ENCODE results near the gene ADPRHL1.

The ADPRHL1 gene

GRCh38 chr13:113443991-113444390 is 9.3 kb downstream of the ADPRHL1 start:
- no peak overlapping the region for H3K23ac ChIP-seq (ENCODE audit: low read length)
- no peak overlapping the region for H4K8ac ChIP-seq (ENCODE audit: low read depth, low read length)
- H3K36me3 ChIP-seq (ENCODE audit: control insufficient read depth in 1 of 2, insufficient read depth in 2 of 2, low read length in 2 of 2), result peaks cover 15 to 29% of the 10 kb centered on the region in 2 experiments
- no peak for DNase-seq
- H2BK120ac ChIP-seq (ENCODE audit: insufficient read depth, low read length, poor library complexity), result no peak overlapping the region
- no peaks in the 10 kb centered on the region for H3K4me1 ChIP-seq (ENCODE audit: control insufficient read depth in 1 of 2, insufficient read depth in 2 of 2, low read length in 2 of 2)
- H2BK12ac ChIP-seq (ENCODE audit: low read length), result no peak overlapping the region
- H3K4me2 ChIP-seq (ENCODE audit: low read length), result no peak overlapping the region
- no peak overlapping the region for H2AFZ ChIP-seq (ENCODE audit: insufficient read depth, low read length, poor library complexity)
- H2BK5ac ChIP-seq (ENCODE audit: low read depth, low read length, poor library complexity), result no peak overlapping the region
- no peak overlapping the region for H3K18ac ChIP-seq (ENCODE audit: low read length)
- H3K27ac ChIP-seq (ENCODE audit: low read depth, low read length), result no peak overlapping the region
- no CpG with 5 or more reads among the region's 15 CpGs for WGBS (ENCODE audit: extremely low coverage, insufficient coverage, insufficient read length)
- H3K14ac ChIP-seq (ENCODE audit: low read length), result no peak overlapping the region
- H3K4me3 ChIP-seq (ENCODE audit: low read depth, low read length), result no peak overlapping the region
- H4K12ac ChIP-seq (ENCODE audit: low read depth, low read length), result no peak overlapping the region
- H3K27me3 ChIP-seq (ENCODE audit: insufficient read depth, low read length), result no peaks in the 10 kb centered on the region
- H3K9me3 ChIP-seq (ENCODE audit: insufficient read depth, low read depth, low read length), result peaks cover 14% of the 10 kb centered on the region
- H3K9ac ChIP-seq (ENCODE audit: low read length), result no peak overlapping the region
- H3K79me2 ChIP-seq (ENCODE audit: control insufficient read depth, insufficient read depth, low read length, poor library complexity), result no peaks in the 10 kb centered on the region
- H3K79me1 ChIP-seq (ENCODE audit: low read length), result no peaks in the 10 kb centered on the region
- H2AK5ac ChIP-seq (ENCODE audit: low read length), result no peak overlapping the region
- H3K4ac ChIP-seq (ENCODE audit: low read depth, low read length), result no peak overlapping the region
- no peak overlapping the region for H4K91ac ChIP-seq (ENCODE audit: low read depth, low read length)

- Histone ChIP-seq H4K8ac (ENCODE audit: low read depth, low read length) (no peak overlapping the region), H3K4ac (ENCODE audit: low read depth, low read length) (no peak overlapping the region), H2AK5ac (ENCODE audit: low read length) (no peak overlapping the region), H3K9ac (ENCODE audit: low read length) (no peak overlapping the region), H4K91ac (ENCODE audit: low read depth, low read length) (no peak overlapping the region), H3K27ac (ENCODE audit: low read depth, low read length) (no peak overlapping the region), H3K23ac (ENCODE audit: low read length) (no peak overlapping the region), H3K79me1 (ENCODE audit: low read length) (no peaks in the 10 kb centered on the region), H3K4me2 (ENCODE audit: low read length) (no peak overlapping the region), H4K12ac (ENCODE audit: low read depth, low read length) (no peak overlapping the region), H2BK5ac (ENCODE audit: low read depth, low read length, poor library complexity) (no peak overlapping the region), H3K18ac (ENCODE audit: low read length) (no peak overlapping the region), H2AFZ (ENCODE audit: insufficient read depth, low read length, poor library complexity) (no peak overlapping the region), H3K4me3 (ENCODE audit: low read depth, low read length) (no peak overlapping the region), H3K14ac (ENCODE audit: low read length) (no peak overlapping the region), H3K79me2 (ENCODE audit: control insufficient read depth, insufficient read depth, low read length, poor library complexity) (no peaks in the 10 kb centered on the region), H2BK120ac (ENCODE audit: insufficient read depth, low read length, poor library complexity) (no peak overlapping the region), H2BK12ac (ENCODE audit: low read length) (no peak overlapping the region), H3K9me3 (ENCODE audit: insufficient read depth, low read depth, low read length) (peaks cover 14% of the 10 kb centered on the region), H3K36me3 (ENCODE audit: control insufficient read depth in 1 of 2, insufficient read depth in 2 of 2, low read length in 2 of 2) (peaks cover 15 to 29% of the 10 kb centered on the region in 2 experiments), H3K4me1 (ENCODE audit: control insufficient read depth in 1 of 2, insufficient read depth in 2 of 2, low read length in 2 of 2) (no peaks in the 10 kb centered on the region), H3K27me3 (ENCODE audit: insufficient read depth, low read length) (no peaks in the 10 kb centered on the region)
- no CpG with 5 or more reads among the region's 1 CpG for WGBS (ENCODE audit: extremely low coverage, insufficient coverage, insufficient read length)
- DNase-seq, result no peak
Observed at GRCh38 chr13:113442985-113443362, 10.3 kb downstream of the ADPRHL1 start.

- Histone ChIP-seq H3K79me1 (ENCODE audit: low read length) (no peaks in the 10 kb centered on the region), H2BK5ac (ENCODE audit: low read depth, low read length, poor library complexity) (no peak overlapping the region), H4K12ac (ENCODE audit: low read depth, low read length) (no peak overlapping the region), H3K4ac (ENCODE audit: low read depth, low read length) (no peak overlapping the region), H4K8ac (ENCODE audit: low read depth, low read length) (no peak overlapping the region), H3K9me3 (ENCODE audit: insufficient read depth, low read depth, low read length) (peaks cover 14% of the 10 kb centered on the region), H4K91ac (ENCODE audit: low read depth, low read length) (no peak overlapping the region), H2AFZ (ENCODE audit: insufficient read depth, low read length, poor library complexity) (no peak overlapping the region), H2BK120ac (ENCODE audit: insufficient read depth, low read length, poor library complexity) (no peak overlapping the region), H3K79me2 (ENCODE audit: control insufficient read depth, insufficient read depth, low read length, poor library complexity) (no peaks in the 10 kb centered on the region), H3K36me3 (ENCODE audit: control insufficient read depth in 1 of 2, insufficient read depth in 2 of 2, low read length in 2 of 2) (peaks cover 14 to 27% of the 10 kb centered on the region in 2 experiments), H2AK5ac (ENCODE audit: low read length) (no peak overlapping the region), H2BK12ac (ENCODE audit: low read length) (no peak overlapping the region), H3K4me2 (ENCODE audit: low read length) (no peak overlapping the region), H3K18ac (ENCODE audit: low read length) (no peak overlapping the region), H3K23ac (ENCODE audit: low read length) (no peak overlapping the region), H3K4me1 (ENCODE audit: control insufficient read depth in 1 of 2, insufficient read depth in 2 of 2, low read length in 2 of 2) (no peaks in the 10 kb centered on the region), H3K14ac (ENCODE audit: low read length) (no peak overlapping the region), H3K27me3 (ENCODE audit: insufficient read depth, low read length) (no peaks in the 10 kb centered on the region), H3K9ac (ENCODE audit: low read length) (no peak overlapping the region), H3K4me3 (ENCODE audit: low read depth, low read length) (no peak overlapping the region), H3K27ac (ENCODE audit: low read depth, low read length) (no peak overlapping the region)
- WGBS (ENCODE audit: extremely low coverage, insufficient coverage, insufficient read length), result no CpG with 5 or more reads among the region's 10 CpGs
- no peak for DNase-seq
Observed at GRCh38 chr13:113442354-113442984, 10.8 kb downstream of the ADPRHL1 start.

- Histone ChIP-seq H3K18ac (ENCODE audit: low read length) (no peak overlapping the region), H2BK120ac (ENCODE audit: insufficient read depth, low read length, poor library complexity) (no peak overlapping the region), H3K79me1 (ENCODE audit: low read length) (no peaks in the 10 kb centered on the region), H2BK12ac (ENCODE audit: low read length) (no peak overlapping the region), H3K9me3 (ENCODE audit: insufficient read depth, low read depth, low read length) (peaks cover 8% of the 10 kb centered on the region), H4K91ac (ENCODE audit: low read depth, low read length) (no peak overlapping the region), H2AFZ (ENCODE audit: insufficient read depth, low read length, poor library complexity) (no peak overlapping the region), H4K8ac (ENCODE audit: low read depth, low read length) (no peak overlapping the region), H3K4ac (ENCODE audit: low read depth, low read length) (no peak overlapping the region), H2BK5ac (ENCODE audit: low read depth, low read length, poor library complexity) (no peak overlapping the region), H3K14ac (ENCODE audit: low read length) (no peak overlapping the region), H3K36me3 (ENCODE audit: control insufficient read depth in 1 of 2, insufficient read depth in 2 of 2, low read length in 2 of 2) (peaks cover 11 to 21% of the 10 kb centered on the region in 2 experiments), H2AK5ac (ENCODE audit: low read length) (no peak overlapping the region), H3K9ac (ENCODE audit: low read length) (no peak overlapping the region), H4K12ac (ENCODE audit: low read depth, low read length) (no peak overlapping the region), H3K23ac (ENCODE audit: low read length) (no peak overlapping the region), H3K4me2 (ENCODE audit: low read length) (no peak overlapping the region), H3K79me2 (ENCODE audit: control insufficient read depth, insufficient read depth, low read length, poor library complexity) (no peaks in the 10 kb centered on the region), H3K4me1 (ENCODE audit: control insufficient read depth in 1 of 2, insufficient read depth in 2 of 2, low read length in 2 of 2) (no peaks in the 10 kb centered on the region), H3K27ac (ENCODE audit: low read depth, low read length) (no peak overlapping the region), H3K27me3 (ENCODE audit: insufficient read depth, low read length) (no peaks in the 10 kb centered on the region), H3K4me3 (ENCODE audit: low read depth, low read length) (no peak overlapping the region)
- DNase-seq, result no peak
- WGBS (ENCODE audit: extremely low coverage, insufficient coverage, insufficient read length), result no CpG with 5 or more reads among the region's 29 CpGs
Observed at GRCh38 chr13:113441661-113442060, 11.6 kb downstream of the ADPRHL1 start.

Measured in trophoblast cell (in vitro differentiated cells and primary cell).